Thyroid gland (tissue), 4 donors: ENCODE measurements around the gene VWC2L. TPM values are rescaled to one million over a fixed set of nuclear protein-coding genes. Genes with fewer than 3 reads are reported as not detected.

Source experiments
- DNase-seq, 2 donors: peaks; one replicate each; pipeline ENCODE4 v3.0.0-alpha.2; 2019
- H3K27ac ChIP-seq, 3 donors: fragments of 200-600 bp; sonication (generic); 1 replicate in 2 of 3; 2 replicates in 1 of 3; pipeline ENCODE4 v1.5.1; 2016 to 2019; ENCODE audit warnings: mild to moderate bottlenecking in 1 of 3, moderate library complexity in 1 of 3
- H3K27me3 ChIP-seq: fragments of 200-600 bp; sonication (generic); one replicate; pipeline ENCODE4 v1.5.1; 2019
- H3K36me3 ChIP-seq, 2 donors: fragments of 200-600 bp; sonication (generic); one replicate each; pipeline ENCODE4 v1.5.1; 2016 to 2019
- H3K4me1 ChIP-seq, 2 donors: fragments of 200-600 bp; sonication (generic); one replicate each; pipeline ENCODE4 v1.5.1; 2017 to 2019
- H3K4me3 ChIP-seq, 3 donors: fragments of 200-600 bp; sonication (generic); replicated peaks in 1 of 3; 1 replicate in 2 of 3; 2 replicates in 1 of 3; pipeline ENCODE4 v1.5.1; 2016; ENCODE audit warnings: mild to moderate bottlenecking in 1 of 3
- H3K9me3 ChIP-seq: fragments of 200-600 bp; sonication (generic); one replicate; pipeline ENCODE4 v1.5.1; 2017
- CTCF ChIP-seq, 6 experiments: fragments of 200-600 bp in 3 of 6; fragments of 450-650 bp in 3 of 6; sonication (generic) in 3 of 6; IDR thresholded peaks; one replicate each; pipeline ENCODE4 v1.5.1; 2016 to 2019; ENCODE audit warnings: antibody characterized with exemption in 6 of 6, mild to moderate bottlenecking in 2 of 6, inconsistent platforms in 1 of 6, moderate library complexity in 1 of 6
- POLR2A ChIP-seq, 2 donors: fragments of 450-650 bp; IDR thresholded peaks; one replicate each; pipeline ENCODE4 v1.6.1; 2017; ENCODE audit warnings: antibody characterized with exemption in 2 of 2, mild to moderate bottlenecking in 2 of 2, moderate library complexity in 1 of 2
- WGBS, 2 donors: methylation state at CpG; one replicate each; pipeline ENCODE4 v1.1.5; 2017; 5-methylcytosine and 5-hydroxymethylcytosine counted together
- intact Hi-C: fragments of 100-400 bp; cut with DNase I; formaldehyde crosslinking; loops from one replicate; pipeline ENCODE4 v1.15.1; 2023
- total RNA-seq, 4 donors: library from RNA; depleted of rRNA; stranded (reverse); fragments of >200 nt; gene quantifications; one replicate each; pipeline ENCODE4 v1.2.3, GENCODE V29; 2016

VWC2L gene
- total RNA-seq, 4 donors from 2014 or later: not detected

DNA sequence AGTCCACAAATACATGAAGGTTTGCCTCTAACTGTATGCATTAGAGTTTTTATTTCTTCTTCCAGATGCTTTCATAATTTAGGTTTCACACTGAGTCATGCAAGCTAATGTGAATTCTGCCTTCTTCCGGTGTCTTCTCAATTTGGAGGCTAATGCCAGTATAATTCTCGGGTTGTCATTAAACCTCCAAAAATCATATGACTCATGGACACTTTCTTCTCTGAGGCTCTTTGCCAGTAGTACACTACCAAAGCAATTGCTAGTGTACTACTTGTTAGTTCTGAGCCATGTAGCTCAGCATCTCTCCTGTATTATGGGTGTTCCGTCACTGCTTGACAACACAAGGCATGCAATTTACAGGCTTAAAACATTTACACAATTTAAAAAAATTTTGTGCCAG, 137.1 kb downstream of the VWC2L start:
- no peak for DNase-seq
- Histone ChIP-seq H3K36me3 (no peaks in the 10 kb centered on the region), H3K9me3 (no peaks in the 10 kb centered on the region), H3K4me3 (no peak overlapping the region), H3K4me1 (no peaks in the 10 kb centered on the region), H3K27me3 (no peaks in the 10 kb centered on the region), H3K27ac (no peak overlapping the region)
- intact Hi-C loops: no loop called here
- 58 to 87% methylated on average over 3 of the region's 3 CpGs for WGBS, 2 donors
- TF ChIP-seq POLR2A (IDR thresholded peaks at IDR 0.05) (no peak), CTCF (IDR thresholded peaks at IDR 0.05) (no peak)

DNA sequence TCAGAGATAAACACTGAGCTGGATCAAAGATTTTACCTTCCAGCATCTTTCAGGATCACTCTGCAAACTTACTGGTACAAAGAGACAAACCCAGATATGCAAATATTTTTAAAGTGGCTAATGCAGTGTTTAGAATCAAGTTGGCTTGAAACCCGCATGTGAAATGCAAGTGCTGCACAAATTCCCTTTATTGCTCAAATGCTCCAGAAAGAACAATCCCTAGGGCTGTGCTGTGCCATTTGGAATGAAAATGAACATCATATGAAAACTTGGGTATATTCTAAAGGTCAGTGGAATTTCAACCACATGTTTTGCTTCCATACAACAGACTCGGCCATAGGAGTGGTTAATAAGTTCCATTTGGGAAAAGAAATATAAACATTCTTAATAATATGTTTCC, 139.1 kb downstream of the VWC2L start:
- no peak for DNase-seq
- H3K27ac ChIP-seq: no peak overlapping the region
- no peaks in the 10 kb centered on the region for H3K4me1 ChIP-seq
- no peaks in the 10 kb centered on the region for H3K9me3 ChIP-seq
- intact Hi-C loops: no loop called here
- no peaks in the 10 kb centered on the region for H3K36me3 ChIP-seq
- WGBS, 2 donors: 76 to 83% methylated on average over 2 of the region's 2 CpGs
- no peak for TF ChIP-seq CTCF (IDR thresholded peaks at IDR 0.05)
- TF ChIP-seq POLR2A (IDR thresholded peaks at IDR 0.05): no peak
- no peaks in the 10 kb centered on the region for H3K27me3 ChIP-seq
- no peak overlapping the region for H3K4me3 ChIP-seq

DNA sequence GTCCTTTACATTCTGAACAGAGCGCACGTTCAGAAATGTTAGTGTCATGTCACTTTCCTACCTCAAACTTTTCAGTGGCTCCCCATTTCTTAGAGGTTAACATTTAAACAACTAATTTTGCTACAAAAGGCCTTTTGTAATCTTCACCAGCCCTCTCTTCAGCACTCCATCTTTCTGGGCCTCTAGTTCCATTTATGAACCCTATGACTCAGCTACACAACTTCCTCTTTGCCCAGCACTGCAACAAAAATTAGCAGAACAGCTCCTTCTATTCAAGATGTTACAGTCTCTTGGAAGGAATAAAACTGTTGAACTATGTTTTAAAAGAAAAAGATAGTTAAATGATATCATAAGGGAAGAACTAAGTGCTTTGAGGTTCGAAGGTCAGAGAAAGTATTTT, 139.9 kb downstream of the VWC2L start:
- Histone ChIP-seq H3K9me3 (no peaks in the 10 kb centered on the region), H3K36me3 (no peaks in the 10 kb centered on the region), H3K27ac (no peak overlapping the region), H3K4me1 (no peaks in the 10 kb centered on the region), H3K4me3 (no peak overlapping the region), H3K27me3 (no peaks in the 10 kb centered on the region)
- intact Hi-C loops: no loop called here
- TF ChIP-seq POLR2A (IDR thresholded peaks at IDR 0.05): no peak
- TF ChIP-seq CTCF (IDR thresholded peaks at IDR 0.05): no peak
- 86 to 91% methylated on average over 3 of the region's 3 CpGs for WGBS, 2 donors
- no peak for DNase-seq

DNA sequence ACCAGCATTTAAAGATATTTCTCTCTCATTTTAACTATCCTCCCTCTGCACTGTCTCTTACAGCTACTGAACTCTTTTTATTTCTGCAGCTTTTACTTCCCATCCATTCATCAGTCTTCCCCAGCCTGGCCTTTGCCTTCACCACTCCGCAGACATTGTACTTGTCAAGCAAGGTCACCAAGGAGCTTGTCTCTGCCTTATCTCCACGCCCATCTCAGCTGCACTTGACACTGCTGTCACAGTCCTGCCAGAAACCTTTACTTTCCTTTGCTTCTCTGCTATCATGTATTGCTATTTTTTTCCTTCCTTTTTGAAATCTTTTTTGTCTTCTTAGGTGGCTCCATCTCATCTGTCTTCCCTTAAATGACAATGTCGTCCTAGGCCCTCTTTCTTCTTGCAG, 147.0 kb downstream of the VWC2L start:
- intact Hi-C loops: no loop called here
- H3K36me3 ChIP-seq: no peaks in the 10 kb centered on the region
- TF ChIP-seq CTCF (IDR thresholded peaks at IDR 0.05): no peak
- TF ChIP-seq POLR2A (IDR thresholded peaks at IDR 0.05): no peak

GRCh38 chr2:214558341-214558740, 147.5 kb downstream of the VWC2L start:
- Histone ChIP-seq H3K4me3 (no peak overlapping the region), H3K36me3 (no peaks in the 10 kb centered on the region), H3K27me3 (no peaks in the 10 kb centered on the region), H3K27ac (no peak overlapping the region), H3K4me1 (no peaks in the 10 kb centered on the region), H3K9me3 (no peaks in the 10 kb centered on the region)
- DNase-seq: no peak
- 90 to 93% methylated on average over 1 of the region's 1 CpG for WGBS, 2 donors
- intact Hi-C loops: no loop called here
- TF ChIP-seq CTCF (IDR thresholded peaks at IDR 0.05): no peak
- TF ChIP-seq POLR2A (IDR thresholded peaks at IDR 0.05): no peak

More for the DNA sequence above, 147.0 kb downstream of the VWC2L start:
- H3K27me3 ChIP-seq: no peaks in the 10 kb centered on the region
- no peaks in the 10 kb centered on the region for H3K4me1 ChIP-seq
- DNase-seq: no peak
- no peak overlapping the region for H3K27ac ChIP-seq
- H3K4me3 ChIP-seq: no peak overlapping the region
- WGBS, 2 donors: 73 to 77% methylated on average over 3 of the region's 3 CpGs
- H3K9me3 ChIP-seq: no peaks in the 10 kb centered on the region
